Cortex of kidney (tissue), 1 donor: ENCODE results near the gene NISCH.
"Not testable (repeated sequence)": the region's sequence is repeated elsewhere in the genome, so short reads cannot be mapped to it uniquely, and the experiment has no call there.

Experiments
- DNase-seq: peaks from one replicate; lab custom pipeline; 2025; lab: John Stamatoyannopoulos, UW

The NISCH gene

GRCh38 chr3:52515192-52515591 lies 59.8 kb downstream of the NISCH start:
- no peak for DNase-seq

GRCh38 chr3:52516509-52517195 lies 61.2 kb downstream of the NISCH start:
- no peak for DNase-seq

- no peak for DNase-seq
These were observed 62.7 kb downstream of the NISCH start for GRCh38 chr3:52517796-52518722.

- no peak for DNase-seq
These were observed 63.5 kb downstream of the NISCH start for GRCh38 chr3:52518723-52519444.

GRCh38 chr3:52519445-52520140 lies 64.2 kb downstream of the NISCH start:
- DNase-seq, result no peak

- no peak for DNase-seq
These were observed 64.8 kb downstream of the NISCH start for GRCh38 chr3:52520141-52520667.

GRCh38 chr3:52520716-52521487 lies 65.5 kb downstream of the NISCH start:
- no peak for DNase-seq

GRCh38 chr3:52521488-52521824 lies 66.1 kb downstream of the NISCH start:
- DNase-seq, result no peak

GRCh38 chr3:52521881-52522650 lies 66.7 kb downstream of the NISCH start:
- no peak for DNase-seq

GRCh38 chr3:52522651-52523251 lies 67.3 kb downstream of the NISCH start:
- DNase-seq, result no peak

GRCh38 chr3:52523386-52524257 lies 68.2 kb downstream of the NISCH start:
- no peak for DNase-seq

- DNase-seq, result no peak
These were observed 68.9 kb downstream of the NISCH start for GRCh38 chr3:52524258-52524751.

GRCh38 chr3:52524752-52525679 lies 69.6 kb downstream of the NISCH start:
- DNase-seq, result no peak

GRCh38 chr3:52525680-52526561 lies 70.5 kb downstream of the NISCH start:
- no peak for DNase-seq

GRCh38 chr3:52526671-52527038 lies 71.3 kb downstream of the NISCH start:
- DNase-seq, result not testable (repeated sequence)

GRCh38 chr3:52527039-52527731 lies 71.8 kb downstream of the NISCH start:
- DNase-seq, result no peak
